OCI-LY1 (cell line): ENCODE results near the gene ZNF536.

ENCODE experiments used
- H2AFZ ChIP-seq: fragments of 200-600 bp; sonication (generic), shearing (Covaris generic); 2 replicates; pipeline ENCODE4 v1.6.0; 2014; ENCODE audit warnings: antibody characterized with exemption, mild to moderate bottlenecking, low read length
- H3F3A ChIP-seq: fragments of 200-600 bp; sonication (generic), shearing (Covaris generic); 2 replicates; pipeline ENCODE4 v1.6.0; 2014; ENCODE audit warnings: mild to moderate bottlenecking, antibody characterized with exemption, low read length, moderate library complexity; ENCODE audit not compliant: insufficient read depth
- H3K27ac ChIP-seq: fragments of 200-600 bp; sonication (generic); 2 replicates; pipeline ENCODE4 v1.5.1; 2014; ENCODE audit warnings: low read length, mixed run types, mild to moderate bottlenecking, low read depth; ENCODE audit not compliant: poor library complexity, severe bottlenecking
- H3K27me3 ChIP-seq: fragments of 200-600 bp; sonication (generic); 2 replicates; pipeline ENCODE4 v1.6.0; 2014; ENCODE audit warnings: antibody characterized with exemption, mild to moderate bottlenecking, low read length, moderate library complexity; ENCODE audit not compliant: insufficient read depth
- H3K36me3 ChIP-seq: fragments of 200-600 bp; sonication (generic); 2 replicates; pipeline ENCODE4 v1.6.1; 2014; ENCODE audit warnings: mild to moderate bottlenecking, antibody characterized with exemption, low read length, moderate library complexity, mixed read lengths; ENCODE audit not compliant: insufficient read depth
- H3K4me1 ChIP-seq: fragments of 200-600 bp; sonication (generic); 2 replicates; pipeline ENCODE4 v1.5.1; 2014; ENCODE audit warnings: mild to moderate bottlenecking, low read length, moderate library complexity; ENCODE audit not compliant: insufficient read depth, severe bottlenecking
- H3K4me2 ChIP-seq: fragments of 200-600 bp; sonication (generic), shearing (Covaris generic); 2 replicates; pipeline ENCODE4 v1.6.1; 2014; ENCODE audit warnings: low read length
- H3K4me3 ChIP-seq: fragments of 200-600 bp; sonication (generic); 2 replicates; pipeline ENCODE4 v1.5.1; 2014; ENCODE audit warnings: low read length, low read depth, mild to moderate bottlenecking, mixed read lengths; ENCODE audit not compliant: poor library complexity, severe bottlenecking
- H3K79me2 ChIP-seq: fragments of 200-600 bp; shearing (Covaris generic); 2 replicates; pipeline ENCODE4 v1.6.1; 2016; ENCODE audit warnings: mixed run types, low read length, mixed read lengths; ENCODE audit not compliant: insufficient read depth
- H3K9ac ChIP-seq: fragments of 200-600 bp; sonication (generic), shearing (Covaris generic); 2 replicates; pipeline ENCODE4 v1.6.1; 2014; ENCODE audit warnings: mild to moderate bottlenecking, low read length, mixed read lengths
- H3K9me2 ChIP-seq: fragments of 200-600 bp; sonication (generic), shearing (Covaris generic); 2 replicates; pipeline ENCODE4 v1.6.1; 2014; ENCODE audit warnings: low read depth, mild to moderate bottlenecking, low read length, mixed read lengths
- H3K9me3 ChIP-seq: fragments of 200-600 bp; shearing (Covaris generic); 2 replicates; pipeline ENCODE4 v1.6.1; 2014; ENCODE audit warnings: low read length, mixed read lengths
- H4K20me1 ChIP-seq: fragments of 200-600 bp; sonication (generic), shearing (Covaris generic); 2 replicates; pipeline ENCODE4 v1.6.0; 2016; ENCODE audit warnings: mild to moderate bottlenecking, low read length; ENCODE audit not compliant: insufficient read depth
- CTCF ChIP-seq: fragments of 200-600 bp; sonication (generic), shearing (Covaris generic); IDR thresholded peaks from 2 replicates; pipeline ENCODE4 v1.5.1; 2017; ENCODE audit warnings: mild to moderate bottlenecking, antibody characterized with exemption, low read length, moderate library complexity, mixed read lengths
- EZH2 ChIP-seq: fragments of 200-600 bp; sonication (generic), shearing (Covaris generic); IDR thresholded peaks from 2 replicates; pipeline ENCODE4 v1.8.0; 2017; ENCODE audit warnings: borderline replicate concordance, mixed run types, mild to moderate bottlenecking, antibody characterized with exemption, low read length, moderate library complexity, mixed read lengths

ZNF536 gene

GRCh38 chr19:30407068-30407709 lies 35.0 kb downstream of the ZNF536 start:
- no peaks in the 10 kb centered on the region for H3K4me1 ChIP-seq
- no peak overlapping the region for H3K9ac ChIP-seq
- no peaks in the 10 kb centered on the region for H3K9me2 ChIP-seq
- no peak overlapping the region for H2AFZ ChIP-seq
- no peaks in the 10 kb centered on the region for H3K9me3 ChIP-seq
- H3K79me2 ChIP-seq: no peaks in the 10 kb centered on the region
- TF ChIP-seq EZH2 (no peak), CTCF (no peak)
- H3F3A ChIP-seq: no peaks in the 10 kb centered on the region
- H3K4me2 ChIP-seq: no peak overlapping the region
- H3K36me3 ChIP-seq: no peaks in the 10 kb centered on the region
- H3K27ac ChIP-seq: no peak overlapping the region
- no peaks in the 10 kb centered on the region for H4K20me1 ChIP-seq
- H3K27me3 ChIP-seq: no peaks in the 10 kb centered on the region
- H3K4me3 ChIP-seq: no peak overlapping the region

GRCh38 chr19:30408734-30409301 lies 36.6 kb downstream of the ZNF536 start:
- H3K27ac ChIP-seq: no peak overlapping the region
- H3K79me2 ChIP-seq: no peaks in the 10 kb centered on the region
- H3K4me2 ChIP-seq: no peak overlapping the region
- no peaks in the 10 kb centered on the region for H3K36me3 ChIP-seq
- no peaks in the 10 kb centered on the region for H3K4me1 ChIP-seq
- H3K27me3 ChIP-seq: no peaks in the 10 kb centered on the region
- no peak overlapping the region for H2AFZ ChIP-seq
- no peaks in the 10 kb centered on the region for H3F3A ChIP-seq
- no peaks in the 10 kb centered on the region for H3K9me2 ChIP-seq
- H3K9ac ChIP-seq: no peak overlapping the region
- H3K9me3 ChIP-seq: no peaks in the 10 kb centered on the region
- no peaks in the 10 kb centered on the region for H4K20me1 ChIP-seq
- no peak overlapping the region for H3K4me3 ChIP-seq
- TF ChIP-seq EZH2 (no peak), CTCF (no peak)

GRCh38 chr19:30411714-30412113 lies 39.5 kb downstream of the ZNF536 start:
- TF ChIP-seq CTCF (no peak), EZH2 (no peak)

More at GRCh38 chr19:30411714-30412113, 39.5 kb downstream of the ZNF536 start:
- no peak overlapping the region for H3K27ac ChIP-seq
- no peaks in the 10 kb centered on the region for H4K20me1 ChIP-seq
- no peaks in the 10 kb centered on the region for H3K36me3 ChIP-seq
- H3K79me2 ChIP-seq: no peaks in the 10 kb centered on the region
- H3F3A ChIP-seq: no peaks in the 10 kb centered on the region
- H2AFZ ChIP-seq: no peak overlapping the region
- no peaks in the 10 kb centered on the region for H3K9me3 ChIP-seq
- no peak overlapping the region for H3K9ac ChIP-seq
- H3K4me3 ChIP-seq: no peak overlapping the region
- H3K9me2 ChIP-seq: no peaks in the 10 kb centered on the region
- H3K4me2 ChIP-seq: no peak overlapping the region
- no peaks in the 10 kb centered on the region for H3K27me3 ChIP-seq
- no peaks in the 10 kb centered on the region for H3K4me1 ChIP-seq
